Esophagus muscularis mucosa (tissue), 4 donors: Measurements from ENCODE around the gene STARD13. TPM values are rescaled to one million over a fixed set of nuclear protein-coding genes. Genes with fewer than 3 reads are reported as not detected.

Source experiments
- DNase-seq: peaks from one replicate; pipeline ENCODE4 v3.0.0-alpha.2; 2017; ENCODE audit errors: extremely low spot score
- H3K27ac ChIP-seq, 4 donors: fragments of 200-600 bp; sonication (generic); replicated peaks in 1 of 4; 1 replicate in 3 of 4; 2 replicates in 1 of 4; pipeline ENCODE4 v1.5.1; 2016 to 2019; ENCODE audit warnings: mild to moderate bottlenecking in 1 of 4
- H3K27me3 ChIP-seq, 4 donors: fragments of 200-600 bp; sonication (generic); one replicate each; pipeline versions ENCODE4 v1.5.1 to v1.6.0; 2016 to 2019
- H3K36me3 ChIP-seq, 4 donors: fragments of 200-600 bp; sonication (generic); one replicate each; pipeline ENCODE4 v1.5.1; 2016 to 2019
- H3K4me1 ChIP-seq, 4 donors: fragments of 200-600 bp; sonication (generic); one replicate each; pipeline ENCODE4 v1.5.1; 2016 to 2019
- H3K4me3 ChIP-seq, 4 donors: fragments of 200-600 bp; sonication (generic); 1 replicate in 2 of 4; 2 replicates in 2 of 4; pipeline ENCODE4 v1.5.1; 2016 to 2019; ENCODE audit warnings: mild to moderate bottlenecking in 4 of 4, moderate library complexity in 1 of 4
- H3K9me3 ChIP-seq, 4 donors: fragments of 200-600 bp; sonication (generic); 1 replicate in 3 of 4; 2 replicates in 1 of 4; pipeline ENCODE4 v1.5.1; 2016 to 2019
- EP300 ChIP-seq: sonication (generic); formaldehyde crosslinking; IDR thresholded peaks from one replicate; pipeline ENCODE4 v1.6.1; 2017; ENCODE audit warnings: antibody characterized with exemption
- POLR2A ChIP-seq: fragments of 450-650 bp; IDR thresholded peaks from one replicate; pipeline ENCODE4 v1.6.1; 2017; ENCODE audit warnings: antibody characterized with exemption, moderate library complexity, mild to moderate bottlenecking, low read depth
- POLR2AphosphoS5 ChIP-seq, 2 donors: sonication (generic); formaldehyde crosslinking; IDR thresholded peaks; one replicate each; pipeline ENCODE4 v1.6.1; 2017; ENCODE audit warnings: antibody characterized with exemption in 2 of 2
- WGBS: methylation state at CpG from one replicate; pipeline ENCODE4 v1.1.5; 2018; 5-methylcytosine and 5-hydroxymethylcytosine counted together
- intact Hi-C: fragments of 100-400 bp; cut with DNase I; formaldehyde crosslinking; loops from one replicate; pipeline ENCODE4 v1.15.1; 2023
- total RNA-seq, 4 donors: library from RNA; depleted of rRNA; stranded (reverse); fragments of >200 nt; gene quantifications; one replicate each; pipeline versions ENCODE4 v1.1.0 to v1.2.1, GENCODE V29; 2016
- TF ChIP-seq, protein P1 (sequence below), 3 experiments: fragments of 200-600 bp in 2 of 3; fragments of 450-650 bp in 1 of 3; sonication (generic) in 2 of 3; IDR thresholded peaks; one replicate each; pipeline ENCODE4 v1.5.1; 2017 to 2019; ENCODE audit warnings: antibody characterized with exemption in 3 of 3, mild to moderate bottlenecking in 2 of 3, moderate library complexity in 1 of 3

Gene STARD13
- total RNA-seq, 4 donors from 2014 or later = 44.9 to 59.2 (median 56.2) TPM

DNA sequence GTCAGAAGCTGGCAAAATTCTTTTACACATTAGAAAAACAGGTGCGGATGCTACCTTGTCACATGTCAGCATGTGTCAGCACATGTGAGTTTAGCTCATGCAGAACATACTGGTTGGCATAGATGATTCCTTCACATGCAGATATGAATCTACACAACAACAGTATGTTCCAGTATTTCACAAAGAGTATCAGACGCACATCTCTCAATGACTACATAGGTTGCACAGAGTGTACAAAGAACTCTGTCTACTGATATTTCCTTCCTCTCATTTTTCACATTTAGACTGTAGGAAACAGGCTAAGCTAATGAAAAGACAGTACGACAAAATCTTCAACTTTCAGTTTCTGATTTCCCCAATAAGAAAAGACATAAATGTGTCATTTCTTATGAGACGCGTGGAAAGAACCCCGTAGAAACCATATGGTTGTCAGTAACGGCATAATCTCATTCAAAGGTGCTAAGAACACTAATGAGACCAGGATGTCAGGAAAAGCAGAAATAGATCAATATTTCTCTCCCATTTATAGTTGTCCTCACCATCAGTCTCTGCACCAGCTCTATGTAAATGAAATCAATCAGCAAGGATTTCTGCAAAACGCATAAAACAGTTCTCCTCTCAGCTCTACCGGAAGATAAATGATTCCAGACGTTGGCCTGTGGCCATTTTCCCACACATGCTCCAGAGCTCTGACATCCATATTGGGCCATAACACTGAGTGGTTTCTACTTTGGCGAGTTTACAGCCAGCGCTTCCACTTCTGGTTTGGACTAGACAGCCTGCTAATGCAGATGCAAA is 81.2 kb downstream of the STARD13 start:
- DNase-seq = peak; percentile 93
- TF ChIP-seq POLR2A = no peak
- TF ChIP-seq POLR2AphosphoS5 (IDR thresholded peaks at IDR 0.05) = peak; percentile 77 to 84
- H3K4me3 ChIP-seq = peak overlapping the region; percentile 46 to 57 (median 54)
- intact Hi-C loops = no loop called here
- no peaks in the 10 kb centered on the region for H3K9me3 ChIP-seq
- no peaks in the 10 kb centered on the region for H3K36me3 ChIP-seq
- 12% methylated on average over 12 of the region's 12 CpGs for WGBS
- peak overlapping the region; percentile 77 to 86 (median 84) for H3K27ac ChIP-seq
- H3K27me3 ChIP-seq = no peaks in the 10 kb centered on the region
- H3K4me1 ChIP-seq = peaks cover 84 to 96% (median 94%) of the 10 kb centered on the region in 4 donors

DNA sequence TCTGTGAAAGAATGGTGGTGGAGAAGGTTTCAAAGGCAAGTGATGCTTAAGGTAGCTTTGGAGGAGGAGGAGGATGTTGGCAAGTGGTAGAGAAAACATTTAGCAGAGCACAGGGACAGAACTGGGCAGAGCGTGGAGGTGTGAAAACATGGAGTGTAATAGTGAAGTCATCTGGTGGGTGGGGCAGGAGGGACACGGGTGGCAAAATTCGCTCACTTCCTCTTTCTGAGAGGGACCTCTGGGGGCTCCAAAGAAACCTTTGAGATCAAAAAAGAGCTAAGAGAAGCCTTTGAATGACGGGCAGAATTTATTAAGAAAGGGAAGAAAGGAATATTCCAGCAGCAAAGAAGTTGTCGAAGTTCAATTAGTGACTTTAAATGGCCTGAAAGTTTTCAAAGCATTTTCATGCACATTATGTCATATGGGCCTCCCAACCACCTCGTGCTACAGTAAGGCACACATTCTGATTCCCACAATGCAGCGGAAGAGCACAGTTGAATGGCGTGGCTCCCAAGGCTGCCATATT is 82.8 kb downstream of the STARD13 start:
- peak overlapping the region; percentile 77 to 86 (median 84) for H3K27ac ChIP-seq
- WGBS = 81% methylated on average over 8 of the region's 8 CpGs
- peak overlapping the region in 2 of 4 donors; percentile 10 to 54 for H3K4me3 ChIP-seq
- H3K9me3 ChIP-seq = no peaks in the 10 kb centered on the region
- TF ChIP-seq POLR2AphosphoS5 (IDR thresholded peaks at IDR 0.05) (no peak), EP300 (no peak), POLR2A (no peak)
- TF ChIP-seq, protein P1, sequence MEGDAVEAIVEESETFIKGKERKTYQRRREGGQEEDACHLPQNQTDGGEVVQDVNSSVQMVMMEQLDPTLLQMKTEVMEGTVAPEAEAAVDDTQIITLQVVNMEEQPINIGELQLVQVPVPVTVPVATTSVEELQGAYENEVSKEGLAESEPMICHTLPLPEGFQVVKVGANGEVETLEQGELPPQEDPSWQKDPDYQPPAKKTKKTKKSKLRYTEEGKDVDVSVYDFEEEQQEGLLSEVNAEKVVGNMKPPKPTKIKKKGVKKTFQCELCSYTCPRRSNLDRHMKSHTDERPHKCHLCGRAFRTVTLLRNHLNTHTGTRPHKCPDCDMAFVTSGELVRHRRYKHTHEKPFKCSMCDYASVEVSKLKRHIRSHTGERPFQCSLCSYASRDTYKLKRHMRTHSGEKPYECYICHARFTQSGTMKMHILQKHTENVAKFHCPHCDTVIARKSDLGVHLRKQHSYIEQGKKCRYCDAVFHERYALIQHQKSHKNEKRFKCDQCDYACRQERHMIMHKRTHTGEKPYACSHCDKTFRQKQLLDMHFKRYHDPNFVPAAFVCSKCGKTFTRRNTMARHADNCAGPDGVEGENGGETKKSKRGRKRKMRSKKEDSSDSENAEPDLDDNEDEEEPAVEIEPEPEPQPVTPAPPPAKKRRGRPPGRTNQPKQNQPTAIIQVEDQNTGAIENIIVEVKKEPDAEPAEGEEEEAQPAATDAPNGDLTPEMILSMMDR (IDR thresholded peaks at IDR 0.05) = no peak
- H3K36me3 ChIP-seq = no peaks in the 10 kb centered on the region
- peaks cover 82 to 97% (median 94%) of the 10 kb centered on the region in 4 donors for H3K4me1 ChIP-seq
- DNase-seq = no peak
- H3K27me3 ChIP-seq = no peaks in the 10 kb centered on the region
- intact Hi-C loops = no loop called here

DNA sequence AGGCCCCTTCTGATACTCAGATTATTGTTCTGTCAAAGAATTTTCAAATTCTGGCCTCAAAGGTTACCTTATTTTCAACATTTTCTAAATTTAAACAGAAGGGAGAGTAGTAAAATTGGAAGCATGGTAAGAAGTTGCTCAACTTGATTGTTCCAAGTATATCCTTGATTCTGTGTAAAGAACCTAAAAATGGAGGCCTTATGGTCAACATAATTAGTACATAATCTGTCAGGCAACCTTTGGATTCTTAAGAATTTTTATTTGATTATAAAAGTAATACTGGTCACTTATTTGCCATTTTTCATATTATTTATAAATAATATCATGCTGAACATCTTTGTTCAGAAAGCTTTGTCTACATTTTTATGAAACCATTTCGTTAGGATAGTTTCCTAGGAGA is 83.9 kb downstream of the STARD13 start:
- no peaks in the 10 kb centered on the region for H3K36me3 ChIP-seq
- TF ChIP-seq POLR2AphosphoS5 (IDR thresholded peaks at IDR 0.05) (no peak), POLR2A (no peak), EP300 (no peak)
- TF ChIP-seq, protein P1 (IDR thresholded peaks at IDR 0.05) = no peak

DNA sequence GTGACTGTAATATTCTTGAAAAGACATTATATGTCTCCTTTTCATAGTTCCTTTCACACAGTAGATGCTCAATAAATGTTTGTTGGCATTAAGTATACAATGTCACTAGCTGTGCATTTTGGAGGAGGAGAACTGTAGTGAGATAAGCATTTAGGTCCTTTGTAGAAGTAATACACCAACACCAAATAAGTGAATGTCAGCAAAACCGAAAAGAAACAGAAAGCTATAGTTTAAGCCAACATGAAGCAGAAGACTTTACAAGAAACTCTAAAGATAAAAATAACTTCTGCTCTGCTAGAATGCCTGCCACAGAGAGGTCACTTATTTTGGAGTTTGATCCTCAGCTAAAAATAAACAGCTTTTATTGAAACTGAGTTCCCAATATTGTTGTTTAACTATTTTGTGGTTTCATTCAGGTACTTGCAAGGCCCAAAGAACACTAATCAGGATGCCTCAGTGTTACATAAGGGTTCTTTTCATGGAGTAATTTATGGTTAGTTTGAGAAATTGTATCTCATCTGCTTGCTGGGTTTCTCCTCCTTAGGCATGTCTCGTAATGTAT is 86.2 kb downstream of the STARD13 start:
- WGBS = 66% methylated on average over 2 of the region's 2 CpGs
- Histone ChIP-seq H3K4me3 (no peak overlapping the region), H3K4me1 (peaks cover 74 to 100% (median 97%) of the 10 kb centered on the region in 4 donors), H3K9me3 (no peaks in the 10 kb centered on the region), H3K27ac (peak overlapping the region; percentile 36 to 82 (median 45)), H3K27me3 (no peaks in the 10 kb centered on the region), H3K36me3 (no peaks in the 10 kb centered on the region)
- TF ChIP-seq POLR2A (no peak), POLR2AphosphoS5 (IDR thresholded peaks at IDR 0.05) (no peak)
- DNase-seq = no peak
- intact Hi-C loops = no loop called here

More for the DNA sequence above, 83.9 kb downstream of the STARD13 start:
- Histone ChIP-seq H3K4me3 (no peak overlapping the region), H3K4me1 (peaks cover 76 to 97% (median 94%) of the 10 kb centered on the region in 4 donors), H3K27me3 (no peaks in the 10 kb centered on the region), H3K9me3 (no peaks in the 10 kb centered on the region), H3K27ac (peak overlapping the region; percentile 30 to 86 (median 84))
- DNase-seq = no peak
- intact Hi-C loops = no loop called here
- WGBS = 29% methylated on average over 1 of the region's 1 CpG

DNA sequence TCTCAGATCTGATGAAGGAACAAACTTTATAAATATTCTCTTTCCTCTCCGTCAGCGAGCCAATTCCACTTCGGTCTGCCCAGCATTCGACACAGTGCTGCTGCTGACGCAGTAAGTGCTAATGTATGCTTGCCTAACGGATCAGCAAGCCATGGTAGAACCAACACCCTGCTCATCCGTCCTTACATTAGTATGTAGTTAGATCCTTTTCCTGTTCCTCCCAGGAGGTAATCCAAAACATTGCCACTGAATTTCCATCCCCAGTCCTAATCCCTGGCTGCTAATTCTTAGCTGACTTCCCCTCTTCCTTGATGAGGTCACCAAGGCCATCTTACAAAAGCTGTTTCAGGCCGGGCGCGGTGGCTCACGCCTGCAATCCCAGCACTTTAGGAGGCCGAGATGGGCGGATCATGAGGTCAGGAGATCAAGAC is 88.0 kb downstream of the STARD13 start:
- H3K4me3 ChIP-seq = no peak overlapping the region
- H3K27me3 ChIP-seq = no peaks in the 10 kb centered on the region
- no peaks in the 10 kb centered on the region for H3K9me3 ChIP-seq
- TF ChIP-seq, protein P1 (IDR thresholded peaks at IDR 0.05) = no peak
- no peak for TF ChIP-seq POLR2AphosphoS5 (IDR thresholded peaks at IDR 0.05)
- no peak for TF ChIP-seq POLR2A
- TF ChIP-seq EP300 = no peak
- intact Hi-C loops = no loop called here
- H3K4me1 ChIP-seq = peaks cover 69 to 100% (median 97%) of the 10 kb centered on the region in 4 donors
- no peaks in the 10 kb centered on the region for H3K36me3 ChIP-seq
- DNase-seq = no peak
- WGBS = 60% methylated on average over 10 of the region's 13 CpGs
- H3K27ac ChIP-seq = peak overlapping the region; percentile 46 to 66 (median 55)
